Measurements from ENCODE around the gene RSPH4A.

The RSPH4A gene

GRCh38 chr6:116672306-116672705, 56.0 kb downstream of the RSPH4A start:
- no peak for DNase-seq (ENCODE audit: extremely low read depth, insufficient read length)
- Histone ChIP-seq H3K4me3 (replicated peaks; ENCODE audit: low read depth, low read length) (no peak overlapping the region), H3K27me3 (replicated peaks; ENCODE audit: control insufficient read depth, insufficient read depth, low read length) (no peaks in the 10 kb centered on the region; the same call in none of the 2 replicates), H3K36me3 (ENCODE audit: control insufficient read depth, insufficient read depth, low read length) (no peaks in the 10 kb centered on the region)
- TF ChIP-seq CTCF (IDR thresholded peaks at IDR 0.05; ENCODE audit: insufficient read depth, low read length, poor library complexity, severe bottlenecking): no peak

- TF ChIP-seq CTCF (IDR thresholded peaks at IDR 0.05; ENCODE audit: insufficient read depth, low read length, poor library complexity, severe bottlenecking): no peak
- no peak for DNase-seq (ENCODE audit: extremely low read depth, insufficient read length)
- Histone ChIP-seq H3K27me3 (replicated peaks; ENCODE audit: control insufficient read depth, insufficient read depth, low read length) (no peaks in the 10 kb centered on the region; the same call in none of the 2 replicates), H3K4me3 (replicated peaks; ENCODE audit: low read depth, low read length) (no peak overlapping the region), H3K36me3 (ENCODE audit: control insufficient read depth, insufficient read depth, low read length) (no peaks in the 10 kb centered on the region)
These were observed 59.7 kb downstream of the RSPH4A start for GRCh38 chr6:116676021-116676420.

DNA sequence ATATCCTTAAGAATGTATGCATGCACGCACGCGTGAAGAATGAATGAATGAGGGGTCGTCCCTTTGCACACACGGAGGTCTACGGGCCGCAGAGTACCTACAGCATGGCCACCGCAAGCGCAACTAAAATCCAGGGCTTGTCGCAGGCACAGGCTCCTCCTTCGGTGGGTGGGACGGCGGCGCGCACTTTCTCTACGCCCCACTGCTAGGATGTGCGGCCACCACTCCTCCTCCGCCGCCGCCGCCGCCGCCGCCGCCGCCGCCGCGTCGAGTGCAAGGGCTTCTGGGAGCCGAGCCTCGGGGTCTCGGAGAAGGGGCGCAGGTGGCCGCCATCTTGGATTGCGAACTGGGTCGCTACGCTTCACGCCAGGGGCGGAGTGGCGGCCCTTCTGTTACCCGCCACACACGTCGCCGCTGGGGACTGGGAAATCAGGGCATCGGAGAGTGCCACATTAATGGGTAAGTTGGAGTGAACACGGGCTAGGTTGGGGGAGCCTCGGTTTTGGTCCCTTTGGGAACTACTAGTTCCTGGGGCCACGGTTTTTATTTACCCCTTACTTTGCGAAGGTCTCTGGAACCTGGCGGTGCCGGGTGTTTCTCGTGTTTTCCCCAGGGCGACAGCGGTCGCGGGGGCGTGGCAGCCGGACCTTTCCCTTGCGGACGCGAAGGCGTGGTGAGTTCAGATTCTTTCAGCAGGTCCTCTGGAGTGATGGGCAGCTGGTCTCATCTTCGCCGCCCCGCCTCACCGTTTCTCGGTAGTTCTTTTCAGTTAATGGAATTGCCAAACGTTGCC, 64.8 kb downstream of the RSPH4A start, which contains the start of gene KPNA5:
Gene KPNA5, plus strand, starts transcription at position 332 of the 793 bp plus-strand sequence. Its CDS starts 124 bp downstream, at position 456.
- no peak for TF ChIP-seq CTCF (IDR thresholded peaks at IDR 0.05; ENCODE audit: insufficient read depth, low read length, poor library complexity, severe bottlenecking)
- peak; percentile 92 for DNase-seq (ENCODE audit: extremely low read depth, insufficient read length)
- H3K4me3 ChIP-seq (replicated peaks; ENCODE audit: low read depth, low read length): peak within 1 kb of the TSS; percentile 87
- no peaks in the 10 kb centered on the region for H3K27me3 ChIP-seq (replicated peaks; ENCODE audit: control insufficient read depth, insufficient read depth, low read length)
- no peaks in the 10 kb centered on the region for H3K36me3 ChIP-seq (ENCODE audit: control insufficient read depth, insufficient read depth, low read length)

DNA sequence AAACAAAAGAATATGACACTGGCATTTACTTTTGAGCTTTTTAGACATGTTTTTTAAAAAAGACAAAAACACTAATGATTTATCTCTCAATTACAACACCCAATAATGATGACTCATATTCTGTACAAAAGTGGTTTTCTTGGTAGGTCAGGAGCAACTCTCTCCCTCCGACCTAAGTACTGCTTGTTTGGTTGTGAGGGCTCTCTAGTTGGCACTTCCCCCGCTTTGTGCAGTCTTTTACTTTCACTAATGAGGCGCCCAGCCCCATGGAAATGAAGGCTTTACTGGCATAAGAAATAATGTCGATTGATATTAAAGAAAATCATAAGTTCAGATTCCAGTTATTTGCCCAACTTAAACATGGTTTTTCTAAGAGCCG, 66.0 kb downstream of the RSPH4A start:
- no peak for TF ChIP-seq CTCF (IDR thresholded peaks at IDR 0.05; ENCODE audit: insufficient read depth, low read length, poor library complexity, severe bottlenecking)
- no peak for DNase-seq (ENCODE audit: extremely low read depth, insufficient read length)

More for the DNA sequence above, 66.0 kb downstream of the RSPH4A start:
- Histone ChIP-seq H3K27me3 (replicated peaks; ENCODE audit: control insufficient read depth, insufficient read depth, low read length) (no peaks in the 10 kb centered on the region), H3K36me3 (ENCODE audit: control insufficient read depth, insufficient read depth, low read length) (no peaks in the 10 kb centered on the region), H3K4me3 (replicated peaks; ENCODE audit: low read depth, low read length) (peak overlapping the region; percentile 87)
